B cell (primary cell): ENCODE measurements around the gene TBX2. TPM values are rescaled to one million over a fixed set of nuclear protein-coding genes. Genes with fewer than 3 reads are reported as not detected.

Source experiments
- ATAC-seq: fragments of 200-7000 bp; cut with Tn5 transposase; one replicate; pipeline ENCODE4 v1.10.0; 2021; ENCODE audit warnings: low read depth, mild to moderate bottlenecking, moderate number of reproducible peaks, moderate library complexity
- CTCF ChIA-PET: fragments of 350-600 bp; sonication (Branson Sonifier 250); formaldehyde crosslinking; loops from one replicate; lab custom pipeline; 2021; ENCODE audit warnings: antibody characterized with exemption, inconsistent platforms; lab: Charles Lee
- POLR2A ChIA-PET: fragments of 350-600 bp; sonication (Branson Sonifier 250); formaldehyde crosslinking; loops from one replicate; lab custom pipeline; 2021; ENCODE audit warnings: antibody characterized with exemption; lab: Charles Lee
- DNase-seq: peaks from one replicate; pipeline ENCODE4 v3.0.0; 2013
- H2AFZ ChIP-seq: 2 replicates; pipeline ENCODE4 v1.6.1; 2012; ENCODE audit warnings: mild to moderate bottlenecking, low read depth, low read length; ENCODE audit not compliant: insufficient read depth, poor library complexity, severe bottlenecking
- H3K27ac ChIP-seq, 2 donors: 1 replicate in 1 of 2; 2 replicates in 1 of 2; pipeline ENCODE4 v1.5.1; 2012 to 2013; ENCODE audit warnings: low read length in 2 of 2, mild to moderate bottlenecking in 2 of 2, moderate library complexity in 1 of 2
- H3K27me3 ChIP-seq, 4 experiments: fragments of 200-600 bp in 1 of 4; sonication (generic) in 1 of 4; replicated peaks in 1 of 4; 1 replicate in 2 of 4; 2 replicates in 2 of 4; pipeline versions ENCODE4 v1.6.1 to v1.7.0; 2013 to 2016; ENCODE audit warnings: low read length in 3 of 4, mild to moderate bottlenecking in 2 of 4, mixed read lengths in 1 of 4, moderate library complexity in 1 of 4; ENCODE audit not compliant: insufficient read depth in 4 of 4, control insufficient read depth in 3 of 4; ENCODE audit errors: control extremely low read depth in 1 of 4
- H3K36me3 ChIP-seq, 2 experiments: replicated peaks in 1 of 2; 1 replicate in 1 of 2; 2 replicates in 1 of 2; pipeline versions ENCODE4 v1.6.1 to v1.7.1; 2013; ENCODE audit warnings: low read length in 1 of 2; ENCODE audit not compliant: insufficient read depth in 2 of 2, control insufficient read depth in 1 of 2; ENCODE audit errors: control extremely low read depth in 1 of 2, extremely low read depth in 1 of 2
- H3K4me1 ChIP-seq, 2 donors: fragments of 200-600 bp in 1 of 2; sonication (generic) in 1 of 2; 1 replicate in 1 of 2; 2 replicates in 1 of 2; pipeline versions ENCODE4 v1.5.1 to v1.6.1; 2013 to 2017; ENCODE audit warnings: low read length in 2 of 2; ENCODE audit not compliant: control insufficient read depth in 2 of 2, insufficient read depth in 2 of 2
- H3K4me2 ChIP-seq: replicated peaks from 2 replicates; pipeline ENCODE3; 2012; ENCODE audit warnings: mild to moderate bottlenecking, low read depth, low read length; ENCODE audit not compliant: poor library complexity, severe bottlenecking
- H3K4me3 ChIP-seq, 5 experiments: fragments of 200-600 bp in 1 of 5; sonication (generic) in 1 of 5; 1 replicate in 3 of 5; 2 replicates in 2 of 5; pipeline versions ENCODE4 v1.5.1 to v1.7.0; 2011 to 2016; ENCODE audit warnings: low read length in 4 of 5, mild to moderate bottlenecking in 4 of 5, low read depth in 2 of 5, control low read depth in 1 of 5, moderate library complexity in 1 of 5; ENCODE audit not compliant: insufficient read depth in 1 of 5; ENCODE audit errors: control extremely low read depth in 1 of 5, extremely low read depth in 1 of 5
- H3K79me2 ChIP-seq: fragments of 200-600 bp; sonication (generic); one replicate; pipeline ENCODE4 v1.6.0; 2016; ENCODE audit warnings: low read length; ENCODE audit not compliant: control insufficient read depth, insufficient read depth
- H3K9ac ChIP-seq: fragments of 200-600 bp; sonication (generic); 2 replicates; pipeline ENCODE4 v1.6.1; 2017; ENCODE audit warnings: mild to moderate bottlenecking, low read length, moderate library complexity
- H3K9me3 ChIP-seq, 3 donors: one replicate each; pipeline versions ENCODE4 v1.6.1 to v1.7.1; 2013; ENCODE audit warnings: low read length in 2 of 3; ENCODE audit not compliant: control insufficient read depth in 2 of 3, insufficient read depth in 1 of 3; ENCODE audit errors: control extremely low read depth in 1 of 3
- H4K20me1 ChIP-seq: 2 replicates; pipeline ENCODE4 v1.6.0; 2012; ENCODE audit warnings: mild to moderate bottlenecking, low read length; ENCODE audit not compliant: insufficient read depth, control insufficient read depth, poor library complexity, severe bottlenecking
- H3K27ac Mint-ChIP-seq: one replicate; pipeline ENCODE4 v1.8.0; 2021; ENCODE audit warnings: mixed read lengths
- H3K27me3 Mint-ChIP-seq: one replicate; pipeline ENCODE4 v1.8.0; 2021; ENCODE audit warnings: mixed read lengths
- H3K4me1 Mint-ChIP-seq: one replicate; pipeline ENCODE4 v1.8.0; 2021; ENCODE audit warnings: mixed read lengths
- H3K4me3 Mint-ChIP-seq: one replicate; pipeline ENCODE4 v1.8.0; 2021; ENCODE audit warnings: mixed read lengths
- H3K9me3 Mint-ChIP-seq: one replicate; pipeline ENCODE4 v1.8.0; 2022; ENCODE audit warnings: mixed read lengths; ENCODE audit not compliant: insufficient read depth
- EZH2 ChIP-seq: IDR thresholded peaks from 2 replicates; pipeline ENCODE4 v1.6.1; 2012; ENCODE audit warnings: borderline replicate concordance, low read depth, mild to moderate bottlenecking, moderate library complexity, low read length; ENCODE audit not compliant: insufficient read depth, poor library complexity, severe bottlenecking
- WGBS: methylation state at CpG from one replicate; pipeline ENCODE4 v1.1.5; 2013; ENCODE audit warnings: missing lambda C conversion rate; ENCODE audit not compliant: insufficient coverage; 5-methylcytosine and 5-hydroxymethylcytosine counted together
- intact Hi-C: fragments of 100-400 bp; cut with micrococcal nuclease; formaldehyde crosslinking; loops from one replicate; pipeline ENCODE4 v1.10.0; 2022
- polyA plus RNA-seq: library from polyadenylated mRNA; depleted of rRNA; stranded (reverse); fragments of >200 nt; gene quantifications from 2 replicates; pipeline ENCODE4 v1.2.3, GENCODE V29; 2012
- total RNA-seq, 2 donors: library from RNA; stranded (reverse); fragments of 120-200 nt in 1 of 2; gene quantifications; 1 replicate in 1 of 2; 2 replicates in 1 of 2; pipeline versions ENCODE4 v1.2.3 to v1.2.4, GENCODE V29; 2013 to 2022
- TF ChIP-seq, protein P1 (sequence below): fragments of 200-600 bp; IDR thresholded peaks from one replicate; pipeline ENCODE4 v1.8.0; 2022; ENCODE audit warnings: antibody characterized with exemption, mild to moderate bottlenecking

The TBX2 gene
- total and polyA plus RNA-seq, 2 donors (not counting 1 experiment from before 2014, with no cell fraction given): not detected

GRCh38 chr17:61449707-61450640, 50.3 kb downstream of the TBX2 start:
- Histone ChIP-seq H3K9ac (no peak overlapping the region), H3K4me2 (no peak overlapping the region), H4K20me1 (no peaks in the 10 kb centered on the region), H3K27ac (no peak overlapping the region), H2AFZ (no peak overlapping the region), H3K4me1 (peaks cover 23 to 29% of the 10 kb centered on the region in 2 donors), H3K4me3 (no peak overlapping the region), H3K79me2 (no peaks in the 10 kb centered on the region), H3K36me3 (no peaks in the 10 kb centered on the region), H3K9me3 (peaks cover 0 to 22% (median 0%) of the 10 kb centered on the region in 3 donors), H3K27me3 (peaks cover 2 to 58% (median 47%) of the 10 kb centered on the region in 4 experiments)
- Mint-ChIP-seq H3K4me3 (no peak overlapping the region), H3K27me3 (peaks cover 56% of the 10 kb centered on the region), H3K4me1 (peaks cover 19% of the 10 kb centered on the region), H3K9me3 (no peaks in the 10 kb centered on the region), H3K27ac (no peak overlapping the region)
- WGBS: no CpG with 5 or more reads among the region's 9 CpGs
- TF ChIP-seq EZH2: no peak
- TF ChIP-seq, protein P1, sequence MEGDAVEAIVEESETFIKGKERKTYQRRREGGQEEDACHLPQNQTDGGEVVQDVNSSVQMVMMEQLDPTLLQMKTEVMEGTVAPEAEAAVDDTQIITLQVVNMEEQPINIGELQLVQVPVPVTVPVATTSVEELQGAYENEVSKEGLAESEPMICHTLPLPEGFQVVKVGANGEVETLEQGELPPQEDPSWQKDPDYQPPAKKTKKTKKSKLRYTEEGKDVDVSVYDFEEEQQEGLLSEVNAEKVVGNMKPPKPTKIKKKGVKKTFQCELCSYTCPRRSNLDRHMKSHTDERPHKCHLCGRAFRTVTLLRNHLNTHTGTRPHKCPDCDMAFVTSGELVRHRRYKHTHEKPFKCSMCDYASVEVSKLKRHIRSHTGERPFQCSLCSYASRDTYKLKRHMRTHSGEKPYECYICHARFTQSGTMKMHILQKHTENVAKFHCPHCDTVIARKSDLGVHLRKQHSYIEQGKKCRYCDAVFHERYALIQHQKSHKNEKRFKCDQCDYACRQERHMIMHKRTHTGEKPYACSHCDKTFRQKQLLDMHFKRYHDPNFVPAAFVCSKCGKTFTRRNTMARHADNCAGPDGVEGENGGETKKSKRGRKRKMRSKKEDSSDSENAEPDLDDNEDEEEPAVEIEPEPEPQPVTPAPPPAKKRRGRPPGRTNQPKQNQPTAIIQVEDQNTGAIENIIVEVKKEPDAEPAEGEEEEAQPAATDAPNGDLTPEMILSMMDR: no peak
- ChIA-PET CTCF (no interaction called here), POLR2A (no interaction called here)
- no peak for ATAC-seq
- no peak for DNase-seq
- intact Hi-C loops: no loop called here
